Measurements from ENCODE around the gene C1orf216. TPM values are rescaled to one million over a fixed set of nuclear protein-coding genes. Genes with fewer than 3 reads are reported as not detected.
"Not testable (repeated sequence)": the region's sequence is repeated elsewhere in the genome, so short reads cannot be mapped to it uniquely, and the experiment has no call there.

C1orf216 gene
- total RNA-seq, 5 donors from 2014 or later (not counting 1 experiment from before 2014, with no cell fraction given) = 4.1 to 10.7 (median 7.3) TPM

- H3K27me3 Mint-ChIP-seq = peaks cover 21 to 22% of the 10 kb centered on the region in 2 donors
- no peak overlapping the region for H3K27ac Mint-ChIP-seq
- ChIA-PET POLR2A (interaction anchor here in 1 of 2 donors (0.6 kb wide), 1 partner anchor 345 kb away, joined by 5 read pairs; no protein-coding TSS in a partner anchor), CTCF (no interaction called here)
- H3K9me3 ChIP-seq = no peaks in the 10 kb centered on the region
- no peaks in the 10 kb centered on the region for H3K36me3 Mint-ChIP-seq
- no peak overlapping the region for H3K4me3 ChIP-seq (ENCODE audit: control insufficient read depth in 1 of 2, extremely low read depth in 1 of 2, low read length in 1 of 2)
- no peaks in the 10 kb centered on the region for H3K9me3 Mint-ChIP-seq
- H3K36me3 ChIP-seq (ENCODE audit: control insufficient read depth in 2 of 2, extremely low read depth in 1 of 2, insufficient read depth in 1 of 2, low read length in 1 of 2) = no peaks in the 10 kb centered on the region
- no peak overlapping the region for H3K4me3 Mint-ChIP-seq
- H3K4me1 ChIP-seq (ENCODE audit: control insufficient read depth in 1 of 2, extremely low read depth in 1 of 2, insufficient read depth in 2 of 2, low read length in 2 of 2) = no peaks in the 10 kb centered on the region
- no peak overlapping the region for H3K27ac ChIP-seq (ENCODE audit: low read length)
- no peaks in the 10 kb centered on the region for H3K4me1 Mint-ChIP-seq
- DNase-seq = no peak
- no peak for ATAC-seq (replicated peaks in 1 of 4)
- peaks cover 4 to 19% of the 10 kb centered on the region in 2 experiments for H3K27me3 ChIP-seq (replicated peaks in 1 of 2; ENCODE audit: control insufficient read depth in 2 of 2, extremely low read depth in 1 of 2, insufficient read depth in 2 of 2, low read length in 1 of 2)
- WGBS (ENCODE audit: insufficient coverage) = 80% methylated on average over 2 of the region's 8 CpGs
These were observed 27.0 kb downstream of the C1orf216 start for GRCh38 chr1:35691571-35692220.

GRCh38 chr1:35691080-35691479 is 27.6 kb downstream of the C1orf216 start:
- 60% methylated on average over 3 of the region's 9 CpGs for WGBS (ENCODE audit: insufficient coverage)
- no peaks in the 10 kb centered on the region for H3K4me1 Mint-ChIP-seq
- Histone ChIP-seq H3K4me3 (ENCODE audit: control insufficient read depth in 1 of 2, extremely low read depth in 1 of 2, low read length in 1 of 2) (no peak overlapping the region), H3K4me1 (ENCODE audit: control insufficient read depth in 1 of 2, extremely low read depth in 1 of 2, insufficient read depth in 2 of 2, low read length in 2 of 2) (no peaks in the 10 kb centered on the region), H3K27ac (ENCODE audit: low read length) (no peak overlapping the region), H3K36me3 (ENCODE audit: control insufficient read depth in 2 of 2, extremely low read depth in 1 of 2, insufficient read depth in 1 of 2, low read length in 1 of 2) (no peaks in the 10 kb centered on the region), H3K9me3 (no peaks in the 10 kb centered on the region), H3K27me3 (replicated peaks in 1 of 2; ENCODE audit: control insufficient read depth in 2 of 2, extremely low read depth in 1 of 2, insufficient read depth in 2 of 2, low read length in 1 of 2) (peaks cover 2 to 19% of the 10 kb centered on the region in 2 experiments)
- no peak overlapping the region for H3K4me3 Mint-ChIP-seq
- H3K9me3 Mint-ChIP-seq = no peaks in the 10 kb centered on the region
- H3K27me3 Mint-ChIP-seq = peaks cover 18 to 22% of the 10 kb centered on the region in 2 donors
- H3K27ac Mint-ChIP-seq = no peak overlapping the region
- ATAC-seq (replicated peaks in 1 of 4) (no peak), DNase-seq (no peak)
- no peaks in the 10 kb centered on the region for H3K36me3 Mint-ChIP-seq
- CTCF ChIA-PET = no interaction called here
- POLR2A ChIA-PET = no interaction called here

GRCh38 chr1:35690103-35690502 is 28.6 kb downstream of the C1orf216 start:
- H3K27ac Mint-ChIP-seq; H3K4me3 Mint-ChIP-seq; H3K9me3 ChIP-seq; DNase-seq; H3K36me3 ChIP-seq (ENCODE audit: control insufficient read depth in 2 of 2, extremely low read depth in 1 of 2, insufficient read depth in 1 of 2, low read length in 1 of 2); H3K4me1 ChIP-seq (ENCODE audit: control insufficient read depth in 1 of 2, extremely low read depth in 1 of 2, insufficient read depth in 2 of 2, low read length in 2 of 2); H3K9me3 Mint-ChIP-seq; H3K4me1 Mint-ChIP-seq; CTCF ChIA-PET; H3K4me3 ChIP-seq (ENCODE audit: control insufficient read depth in 1 of 2, extremely low read depth in 1 of 2, low read length in 1 of 2); H3K36me3 Mint-ChIP-seq; ATAC-seq (replicated peaks in 1 of 4); H3K27ac ChIP-seq (ENCODE audit: low read length); POLR2A ChIA-PET: not testable (repeated sequence)
- H3K27me3 Mint-ChIP-seq = peaks cover 15 to 21% of the 10 kb centered on the region in 2 donors
- H3K27me3 ChIP-seq (replicated peaks in 1 of 2; ENCODE audit: control insufficient read depth in 2 of 2, extremely low read depth in 1 of 2, insufficient read depth in 2 of 2, low read length in 1 of 2) = peaks cover 0 to 20% of the 10 kb centered on the region in 2 experiments
- no CpG with 5 or more reads among the region's 4 CpGs for WGBS (ENCODE audit: insufficient coverage)

- Histone ChIP-seq H3K4me1 (ENCODE audit: control insufficient read depth in 1 of 2, extremely low read depth in 1 of 2, insufficient read depth in 2 of 2, low read length in 2 of 2) (no peaks in the 10 kb centered on the region), H3K9me3 (no peaks in the 10 kb centered on the region), H3K4me3 (ENCODE audit: control insufficient read depth in 1 of 2, extremely low read depth in 1 of 2, low read length in 1 of 2) (no peak overlapping the region), H3K27me3 (replicated peaks in 1 of 2; ENCODE audit: control insufficient read depth in 2 of 2, extremely low read depth in 1 of 2, insufficient read depth in 2 of 2, low read length in 1 of 2) (peaks cover 0 to 26% of the 10 kb centered on the region in 2 experiments), H3K36me3 (ENCODE audit: control insufficient read depth in 2 of 2, extremely low read depth in 1 of 2, insufficient read depth in 1 of 2, low read length in 1 of 2) (no peaks in the 10 kb centered on the region), H3K27ac (ENCODE audit: low read length) (no peak overlapping the region)
- Mint-ChIP-seq H3K27me3 (peaks cover 17 to 24% of the 10 kb centered on the region in 2 donors), H3K4me1 (no peaks in the 10 kb centered on the region), H3K27ac (no peak overlapping the region), H3K4me3 (no peak overlapping the region), H3K9me3 (no peaks in the 10 kb centered on the region), H3K36me3 (no peaks in the 10 kb centered on the region)
- ATAC-seq (replicated peaks in 1 of 4) (no peak), DNase-seq (no peak)
- POLR2A ChIA-PET = no interaction called here
- WGBS (ENCODE audit: insufficient coverage) = 95% methylated on average over 4 of the region's 5 CpGs
- CTCF ChIA-PET = no interaction called here
These were observed 30.5 kb downstream of the C1orf216 start for GRCh38 chr1:35688161-35688560.

GRCh38 chr1:35683012-35683411 is 35.7 kb downstream of the C1orf216 start:
- Histone ChIP-seq H3K27ac (ENCODE audit: low read length) (no peak overlapping the region), H3K27me3 (replicated peaks in 1 of 2; ENCODE audit: control insufficient read depth in 2 of 2, extremely low read depth in 1 of 2, insufficient read depth in 2 of 2, low read length in 1 of 2) (peaks cover 0 to 20% of the 10 kb centered on the region in 2 experiments), H3K9me3 (no peaks in the 10 kb centered on the region), H3K36me3 (ENCODE audit: control insufficient read depth in 2 of 2, extremely low read depth in 1 of 2, insufficient read depth in 1 of 2, low read length in 1 of 2) (no peaks in the 10 kb centered on the region), H3K4me1 (ENCODE audit: control insufficient read depth in 1 of 2, extremely low read depth in 1 of 2, insufficient read depth in 2 of 2, low read length in 2 of 2) (no peaks in the 10 kb centered on the region), H3K4me3 (ENCODE audit: control insufficient read depth in 1 of 2, extremely low read depth in 1 of 2, low read length in 1 of 2) (no peak overlapping the region)
- CTCF ChIA-PET = no interaction called here
- Mint-ChIP-seq H3K36me3 (no peaks in the 10 kb centered on the region), H3K4me3 (no peak overlapping the region), H3K9me3 (no peaks in the 10 kb centered on the region), H3K27me3 (peaks cover 9 to 25% of the 10 kb centered on the region in 2 donors), H3K27ac (no peak overlapping the region), H3K4me1 (no peaks in the 10 kb centered on the region)
- no peak for ATAC-seq (replicated peaks in 1 of 4)
- DNase-seq = no peak
- POLR2A ChIA-PET = no interaction called here
- 89% methylated on average over 3 of the region's 5 CpGs for WGBS (ENCODE audit: insufficient coverage)

GRCh38 chr1:35680271-35680670 is 38.4 kb downstream of the C1orf216 start:
- WGBS (ENCODE audit: insufficient coverage) = 100% methylated on average over 1 of the region's 3 CpGs
- Histone ChIP-seq H3K27me3 (replicated peaks in 1 of 2; ENCODE audit: control insufficient read depth in 2 of 2, extremely low read depth in 1 of 2, insufficient read depth in 2 of 2, low read length in 1 of 2) (peaks cover 0 to 15% of the 10 kb centered on the region in 2 experiments), H3K27ac (ENCODE audit: low read length) (no peak overlapping the region), H3K4me1 (ENCODE audit: control insufficient read depth in 1 of 2, extremely low read depth in 1 of 2, insufficient read depth in 2 of 2, low read length in 2 of 2) (no peaks in the 10 kb centered on the region), H3K36me3 (ENCODE audit: control insufficient read depth in 2 of 2, extremely low read depth in 1 of 2, insufficient read depth in 1 of 2, low read length in 1 of 2) (no peaks in the 10 kb centered on the region), H3K9me3 (no peaks in the 10 kb centered on the region), H3K4me3 (ENCODE audit: control insufficient read depth in 1 of 2, extremely low read depth in 1 of 2, low read length in 1 of 2) (no peak overlapping the region)
- ATAC-seq (replicated peaks in 1 of 4) (no peak), DNase-seq (no peak)
- Mint-ChIP-seq H3K9me3 (no peaks in the 10 kb centered on the region), H3K36me3 (no peaks in the 10 kb centered on the region), H3K4me3 (no peak overlapping the region), H3K4me1 (no peaks in the 10 kb centered on the region), H3K27me3 (peaks cover 12 to 20% of the 10 kb centered on the region in 2 donors), H3K27ac (no peak overlapping the region)
- CTCF ChIA-PET = interaction anchor here in 1 of 2 donors (0.9 kb wide), 1 partner anchor 35 kb away, joined by 3 read pairs; no protein-coding TSS in a partner anchor
- POLR2A ChIA-PET = no interaction called here

Measured in T-cell (primary cell).